ENCODE results near the gene SDK1. TPM values are rescaled to one million over a fixed set of nuclear protein-coding genes. Genes with fewer than 3 reads are reported as not detected.

The SDK1 gene
- total RNA-seq, 1 experiment from 2014 or later: 7.1 TPM

GRCh38 chr7:4033996-4034395 is 732.9 kb downstream of the SDK1 start:
- Mint-ChIP-seq H3K4me3 (ENCODE audit: unreplicated experiment) (no peak overlapping the region), H3K27me3 (ENCODE audit: insufficient read depth, unreplicated experiment) (no peaks in the 10 kb centered on the region), H3K27ac (ENCODE audit: unreplicated experiment) (no peak overlapping the region), H3K36me3 (ENCODE audit: insufficient read depth, unreplicated experiment) (peaks cover 4% of the 10 kb centered on the region), H3K9me3 (ENCODE audit: unreplicated experiment) (no peaks in the 10 kb centered on the region), H3K4me1 (ENCODE audit: low read depth, unreplicated experiment) (no peaks in the 10 kb centered on the region)
- no TSS peak for BruUV-seq (replicated peaks)
- intact Hi-C loops (cut with micrococcal nuclease; ENCODE audit: unreplicated experiment): no loop called here
- Histone ChIP-seq H3K4me1 (no peaks in the 10 kb centered on the region), H3K9me3 (no peaks in the 10 kb centered on the region), H3K36me3 (ENCODE audit: control insufficient read depth, insufficient read depth, low read length) (no peaks in the 10 kb centered on the region), H3K27me3 (replicated peaks; ENCODE audit: control insufficient read depth, insufficient read depth, low read length) (no peaks in the 10 kb centered on the region), H3K4me3 (ENCODE audit: low read depth, low read length) (no peak overlapping the region)
- no peak for DNase-seq
- POLR2A ChIA-PET: no interaction called here
- TF ChIP-seq, protein P1, sequence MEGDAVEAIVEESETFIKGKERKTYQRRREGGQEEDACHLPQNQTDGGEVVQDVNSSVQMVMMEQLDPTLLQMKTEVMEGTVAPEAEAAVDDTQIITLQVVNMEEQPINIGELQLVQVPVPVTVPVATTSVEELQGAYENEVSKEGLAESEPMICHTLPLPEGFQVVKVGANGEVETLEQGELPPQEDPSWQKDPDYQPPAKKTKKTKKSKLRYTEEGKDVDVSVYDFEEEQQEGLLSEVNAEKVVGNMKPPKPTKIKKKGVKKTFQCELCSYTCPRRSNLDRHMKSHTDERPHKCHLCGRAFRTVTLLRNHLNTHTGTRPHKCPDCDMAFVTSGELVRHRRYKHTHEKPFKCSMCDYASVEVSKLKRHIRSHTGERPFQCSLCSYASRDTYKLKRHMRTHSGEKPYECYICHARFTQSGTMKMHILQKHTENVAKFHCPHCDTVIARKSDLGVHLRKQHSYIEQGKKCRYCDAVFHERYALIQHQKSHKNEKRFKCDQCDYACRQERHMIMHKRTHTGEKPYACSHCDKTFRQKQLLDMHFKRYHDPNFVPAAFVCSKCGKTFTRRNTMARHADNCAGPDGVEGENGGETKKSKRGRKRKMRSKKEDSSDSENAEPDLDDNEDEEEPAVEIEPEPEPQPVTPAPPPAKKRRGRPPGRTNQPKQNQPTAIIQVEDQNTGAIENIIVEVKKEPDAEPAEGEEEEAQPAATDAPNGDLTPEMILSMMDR (IDR thresholded peaks at IDR 0.05; ENCODE audit: insufficient read depth in 1 of 2, low read depth in 1 of 2, low read length in 1 of 2, severe bottlenecking in 1 of 2, unreplicated experiment in 1 of 2): no peak
- CTCF ChIA-PET: no interaction called here

DNA sequence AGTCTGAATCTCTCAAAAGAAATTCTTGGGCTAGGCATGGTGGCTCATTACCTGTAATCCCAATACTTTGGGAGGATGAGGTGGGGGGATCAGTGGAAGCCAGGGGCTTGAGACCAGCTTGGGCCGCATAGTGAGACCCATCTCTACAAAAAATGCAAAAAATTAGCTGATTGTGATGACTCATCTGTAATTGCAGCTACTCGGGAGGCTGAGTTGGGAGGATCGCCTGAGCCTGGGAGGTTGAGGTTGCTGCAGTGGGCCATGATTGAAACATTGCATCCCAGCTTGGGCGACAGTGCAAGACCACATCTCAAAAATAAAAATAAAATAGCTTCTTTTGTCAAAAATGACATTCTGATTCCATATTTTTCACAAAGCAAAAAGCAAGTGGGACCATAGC is 736.3 kb downstream of the SDK1 start:
- intact Hi-C loops (cut with micrococcal nuclease; ENCODE audit: unreplicated experiment): no loop called here
- BruUV-seq (replicated peaks): no TSS peak
- Histone ChIP-seq H3K4me3 (ENCODE audit: low read depth, low read length) (no peak overlapping the region), H3K9me3 (no peaks in the 10 kb centered on the region), H3K4me1 (no peaks in the 10 kb centered on the region), H3K36me3 (ENCODE audit: control insufficient read depth, insufficient read depth, low read length) (no peaks in the 10 kb centered on the region), H3K27me3 (replicated peaks; ENCODE audit: control insufficient read depth, insufficient read depth, low read length) (no peaks in the 10 kb centered on the region)
- Mint-ChIP-seq H3K4me1 (ENCODE audit: low read depth, unreplicated experiment) (no peaks in the 10 kb centered on the region), H3K9me3 (ENCODE audit: unreplicated experiment) (no peaks in the 10 kb centered on the region), H3K4me3 (ENCODE audit: unreplicated experiment) (no peak overlapping the region), H3K36me3 (ENCODE audit: insufficient read depth, unreplicated experiment) (peaks cover 4% of the 10 kb centered on the region), H3K27ac (ENCODE audit: unreplicated experiment) (no peak overlapping the region), H3K27me3 (ENCODE audit: insufficient read depth, unreplicated experiment) (no peaks in the 10 kb centered on the region)
- ChIA-PET POLR2A (no interaction called here), CTCF (no interaction called here)
- no peak for DNase-seq
- TF ChIP-seq, protein P1 (IDR thresholded peaks at IDR 0.05; ENCODE audit: insufficient read depth in 1 of 2, low read depth in 1 of 2, low read length in 1 of 2, severe bottlenecking in 1 of 2, unreplicated experiment in 1 of 2): no peak

DNA sequence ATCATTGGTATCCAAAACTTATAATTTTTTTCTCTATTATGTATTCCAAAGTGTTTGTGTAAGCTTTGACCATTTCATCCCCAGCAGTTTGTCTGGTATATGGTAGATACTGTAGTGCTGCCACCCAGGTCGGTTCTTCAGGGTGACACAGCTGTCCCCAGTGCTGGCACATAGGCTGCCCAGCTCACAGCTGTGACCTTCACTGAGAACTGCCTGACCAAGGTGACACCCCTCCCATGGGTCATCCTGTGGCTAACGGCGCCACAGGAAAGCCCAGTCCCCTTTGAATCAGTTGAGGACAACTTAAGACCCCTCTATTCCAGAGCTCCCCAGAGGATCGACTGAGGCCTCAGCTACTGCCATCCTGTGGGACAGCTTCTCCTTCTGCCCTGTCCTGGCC is 736.8 kb downstream of the SDK1 start:
- Histone ChIP-seq H3K4me1 (no peaks in the 10 kb centered on the region), H3K27me3 (replicated peaks; ENCODE audit: control insufficient read depth, insufficient read depth, low read length) (no peaks in the 10 kb centered on the region), H3K9me3 (no peaks in the 10 kb centered on the region), H3K36me3 (ENCODE audit: control insufficient read depth, insufficient read depth, low read length) (no peaks in the 10 kb centered on the region), H3K4me3 (ENCODE audit: low read depth, low read length) (no peak overlapping the region)
- no peak for DNase-seq
- H3K36me3 Mint-ChIP-seq (ENCODE audit: insufficient read depth, unreplicated experiment): peaks cover 4% of the 10 kb centered on the region
- intact Hi-C loops (cut with micrococcal nuclease; ENCODE audit: unreplicated experiment): no loop called here
- H3K9me3 Mint-ChIP-seq (ENCODE audit: unreplicated experiment): no peaks in the 10 kb centered on the region
- TF ChIP-seq, protein P1 (IDR thresholded peaks at IDR 0.05; ENCODE audit: insufficient read depth in 1 of 2, low read depth in 1 of 2, low read length in 1 of 2, severe bottlenecking in 1 of 2, unreplicated experiment in 1 of 2): no peak
- BruUV-seq (replicated peaks): no TSS peak
- H3K4me3 Mint-ChIP-seq (ENCODE audit: unreplicated experiment): no peak overlapping the region
- H3K4me1 Mint-ChIP-seq (ENCODE audit: low read depth, unreplicated experiment): no peaks in the 10 kb centered on the region
- no peaks in the 10 kb centered on the region for H3K27me3 Mint-ChIP-seq (ENCODE audit: insufficient read depth, unreplicated experiment)
- ChIA-PET POLR2A (no interaction called here), CTCF (interaction anchor here (0.7 kb wide), 1 partner anchor 1124 kb away, joined by 3 read pairs; no protein-coding TSS in a partner anchor)
- no peak overlapping the region for H3K27ac Mint-ChIP-seq (ENCODE audit: unreplicated experiment)

Measured in Caco-2 (cell line).